GM12878 (cell line): ENCODE data around the gene SSBP3. TPM values are rescaled to one million over a fixed set of nuclear protein-coding genes. Genes with fewer than 3 reads are reported as not detected.

Experiments used
- ATAC-seq: fragments of 200-7000 bp; cut with Tn5 transposase; 3 replicates; pipeline ENCODE4 v1.9.1; 2020; ENCODE audit warnings: mild to moderate bottlenecking, moderate library complexity
- BruUV-seq: library from RNA; stranded (reverse); fragments of 400-500 nt; replicated peaks from 2 replicates; lab custom pipeline; 2021; lab: Mats Ljungman, UMichigan
- CTCF ChIA-PET: fragments of 300-600 bp; sonication (Branson Sonifier 250); formaldehyde crosslinking; extraction: SDS; loops from one replicate; lab custom pipeline; 2021; ENCODE audit warnings: inconsistent platforms; lab: Yijun Ruan, JAX
- POLR2A ChIA-PET: fragments of 350-600 bp; formaldehyde crosslinking; extraction: SDS; loops from one replicate; lab custom pipeline; 2021; ENCODE audit warnings: inconsistent platforms; lab: Charles Lee
- RAD21 ChIA-PET: fragments of 300-600 bp; sonication (Branson Sonifier 250); formaldehyde crosslinking; loops from one replicate; lab custom pipeline; 2023; ENCODE audit warnings: antibody characterized with exemption; ENCODE audit not compliant: unreplicated experiment; lab: Charles Lee
- SMC1A ChIA-PET: fragments of 300-600 bp; sonication (Branson Sonifier 250); formaldehyde crosslinking; loops from one replicate; lab custom pipeline; 2023; ENCODE audit not compliant: unreplicated experiment, uncharacterized antibody; lab: Charles Lee
- DNase-seq: peaks from one replicate; pipeline ENCODE4 v3.0.0-alpha.2; 2011; ENCODE audit warnings: low read depth, low spot score
- FAIRE-seq: peaks from 3 replicates; lab custom pipeline; 2011; peaks lifted over from hg19 to GRCh38; lab: Jason Lieb, UNC
- H2AFZ ChIP-seq: 2 replicates; pipeline ENCODE4 v1.6.0; 2011; ENCODE audit warnings: low read depth, low read length, control low read depth; ENCODE audit not compliant: control insufficient read depth
- H3K27ac ChIP-seq: 2 replicates; pipeline ENCODE4 v1.5.1; 2011; ENCODE audit warnings: control low read depth; ENCODE audit not compliant: control insufficient read depth, insufficient read depth
- H3K27me3 ChIP-seq, 2 experiments: replicated peaks in 1 of 2; 2 replicates each; pipeline versions ENCODE4 v1.6.0 to v1.6.1; 2011; ENCODE audit warnings: low read length in 1 of 2; ENCODE audit not compliant: control insufficient read depth in 2 of 2, insufficient read depth in 2 of 2
- H3K36me3 ChIP-seq, 2 experiments: 2 replicates each; pipeline ENCODE4 v1.5.1; 2011; ENCODE audit warnings: low read length in 1 of 2; ENCODE audit not compliant: control insufficient read depth in 2 of 2, insufficient read depth in 2 of 2
- H3K4me1 ChIP-seq: 2 replicates; pipeline ENCODE4 v1.6.1; 2011; ENCODE audit warnings: mild to moderate bottlenecking, low read length, moderate library complexity, mixed read lengths; ENCODE audit not compliant: control insufficient read depth, insufficient read depth
- H3K4me2 ChIP-seq: 2 replicates; pipeline ENCODE4 v1.6.0; 2011; ENCODE audit warnings: control low read depth; ENCODE audit not compliant: control insufficient read depth, insufficient read depth
- H3K4me3 ChIP-seq: fragments of 200-600 bp; sonication (generic); 2 replicates; pipeline ENCODE4 v1.5.1; 2016
- H3K79me2 ChIP-seq: 2 replicates; pipeline ENCODE4 v1.6.0; 2011; ENCODE audit warnings: low read length; ENCODE audit not compliant: control insufficient read depth, insufficient read depth
- H3K9ac ChIP-seq: 2 replicates; pipeline ENCODE4 v1.8.0; 2011; ENCODE audit warnings: low read length, control low read depth, mixed read lengths; ENCODE audit not compliant: control insufficient read depth, insufficient read depth
- H3K9me3 ChIP-seq: replicated peaks from 3 replicates; pipeline ENCODE4 v1.5.1; 2011; ENCODE audit warnings: mild to moderate bottlenecking, low read length; ENCODE audit not compliant: control insufficient read depth, insufficient read depth
- H4K20me1 ChIP-seq: 2 replicates; pipeline ENCODE4 v1.6.0; 2011; ENCODE audit not compliant: control insufficient read depth, insufficient read depth
- CHD1 ChIP-seq: IDR thresholded peaks from 2 replicates; pipeline ENCODE4 v1.6.1; 2012; ENCODE audit warnings: low read depth, low read length, improper control_type of control experiment
- CHD2 ChIP-seq: IDR thresholded peaks from 2 replicates; pipeline ENCODE4 v1.6.1; 2011; ENCODE audit warnings: low read depth, low read length, improper control_type of control experiment, borderline replicate concordance
- ELK1 ChIP-seq: IDR thresholded peaks from 2 replicates; pipeline ENCODE4 v1.6.1; 2012; ENCODE audit warnings: low read depth, low read length, improper control_type of control experiment
- MTA2 ChIP-seq: fragments of 450-650 bp; IDR thresholded peaks from 2 replicates; pipeline ENCODE4 v1.6.1; 2016; ENCODE audit warnings: low read depth, mild to moderate bottlenecking, moderate library complexity
- NFIC ChIP-seq: IDR thresholded peaks from 2 replicates; pipeline ENCODE4 v1.6.1; 2012; ENCODE audit warnings: low read depth, mild to moderate bottlenecking, inconsistent platforms, low read length, moderate library complexity
- NKRF ChIP-seq: fragments of 450-650 bp; conservative IDR thresholded peaks from 2 replicates; pipeline ENCODE4 v1.6.1; 2017; ENCODE audit warnings: mild to moderate bottlenecking, moderate library complexity
- PAX8 ChIP-seq: fragments of 450-650 bp; IDR thresholded peaks from 2 replicates; pipeline ENCODE4 v1.6.1; 2017; ENCODE audit warnings: mild to moderate bottlenecking, moderate library complexity
- PML ChIP-seq: IDR thresholded peaks from 2 replicates; pipeline ENCODE4 v1.6.1; 2012; ENCODE audit warnings: low read length, inconsistent platforms
- POLR2A ChIP-seq: IDR thresholded peaks from 2 replicates; pipeline ENCODE4 v1.6.1; 2011; ENCODE audit warnings: low read depth, mild to moderate bottlenecking, low read length
- SMAD5 ChIP-seq: IDR thresholded peaks from 2 replicates; pipeline ENCODE4 v1.6.1; 2016; ENCODE audit warnings: antibody characterized with exemption, low read depth
- SMARCA5 ChIP-seq: fragments of 450-650 bp; IDR thresholded peaks from 2 replicates; pipeline ENCODE4 v1.6.1; 2017; ENCODE audit warnings: mild to moderate bottlenecking
- TBL1XR1 ChIP-seq: IDR thresholded peaks from 2 replicates; pipeline ENCODE4 v1.6.1; 2012; ENCODE audit warnings: low read depth, low read length, improper control_type of control experiment
- WRNIP1 ChIP-seq: IDR thresholded peaks from 2 replicates; pipeline ENCODE4 v1.6.1; 2011; ENCODE audit warnings: low read depth, low read length, improper control_type of control experiment, borderline replicate concordance
- WGBS: methylation state at CpG from one replicate; pipeline ENCODE4 v1.1.6; 2016; ENCODE audit warnings: low lambda C conversion rate; ENCODE audit not compliant: insufficient replicate concordance, insufficient coverage; ENCODE audit errors: missing lambda C conversion rate; 5-methylcytosine and 5-hydroxymethylcytosine counted together
- in situ Hi-C: fragments of 300-500 bp; cut with MboI; formaldehyde crosslinking; loops from 9 replicates; pipeline ENCODE4 v1.14.3; 2018; ENCODE audit warnings: mixed read lengths
- intact Hi-C: fragments of 100-400 bp; cut with micrococcal nuclease; formaldehyde crosslinking; loops from one replicate; pipeline ENCODE4 v1.14.2; 2022; ENCODE audit not compliant: unreplicated experiment
- polyA plus RNA-seq, 11 experiments: library from polyadenylated mRNA; depleted of rRNA in 4 of 11; unstranded in 6 of 11; stranded (reverse) in 5 of 11; fragments of >200 nt; fragmentation: Nextera tagmentation in 4 of 11; fragmentation: Illumina TruSeq in 1 of 11; extraction: Ambion mirVana in 4 of 11; extraction: Trizol in 1 of 11; gene quantifications; 1 replicate in 1 of 11; 2 replicates in 10 of 11; pipeline versions ENCODE4 v1.2.1 to v1.2.3, GENCODE V29; 2011 to 2016; ENCODE audit warnings: inconsistent platforms in 2 of 11, missing spikeins in 2 of 11, low read depth in 1 of 11
- total RNA-seq, 4 experiments: library from RNA; depleted of rRNA in 3 of 4; stranded (reverse); fragments of >200 nt in 3 of 4; fragmentation: Illumina TruSeq in 1 of 4; extraction: Trizol in 1 of 4; gene quantifications; 2 replicates each; pipeline versions ENCODE4 v1.2.1 to v1.2.3, GENCODE V29; 2013 to 2021

SSBP3 gene
- total and polyA plus RNA-seq, 10 of the 15 experiments (the other 5 are each of a cell fraction or from before 2014, with no cell fraction given): 4.1 to 51.7 (median 17.1) TPM

- SMC1A ChIA-PET: no interaction called here
- no TSS peak for BruUV-seq
- Histone ChIP-seq H3K9ac (no peak overlapping the region), H3K27ac (no peak overlapping the region), H3K79me2 (no peaks in the 10 kb centered on the region)
- RAD21 ChIA-PET: interaction anchor here (0.5 kb wide), 1 partner anchor 266 kb away, joined by 3 read pairs; no protein-coding TSS in a partner anchor
- POLR2A ChIA-PET: interaction anchor here (0.6 kb wide), 1 partner anchor 198 kb away, joined by 3 read pairs; no protein-coding TSS in a partner anchor
- intact Hi-C loops: no loop called here
- CTCF ChIA-PET: no interaction called here
- TF ChIP-seq ELK1 (no peak), POLR2A (0 out of 2 replicates have a peak, but pooled peaks have one; percentile 33), CHD1 (no peak)
- TF ChIP-seq, all 136 proteins: peak for 1
- Histone ChIP-seq H3K27me3 (no peaks in the 10 kb centered on the region), H3K4me1 (no peaks in the 10 kb centered on the region), H3K9me3 (no peaks in the 10 kb centered on the region), H3K4me2 (no peak overlapping the region), H3K36me3 (peaks cover 19 to 23% of the 10 kb centered on the region in 2 experiments), H2AFZ (no peak overlapping the region), H4K20me1 (no peaks in the 10 kb centered on the region), H3K4me3 (no peak overlapping the region)
- DNase-seq (no peak), ATAC-seq (no peak), FAIRE-seq (no peak)
- 81% methylated on average over 17 of the region's 18 CpGs for WGBS
- in situ Hi-C loops: no loop called here
Measured at GRCh38 chr1:54220004-54220811, 186.0 kb downstream of the SSBP3 start.

- Histone ChIP-seq H3K4me1 (no peaks in the 10 kb centered on the region), H3K36me3 (peaks cover 22 to 23% of the 10 kb centered on the region in 2 experiments), H3K4me3 (no peak overlapping the region), H3K9me3 (no peaks in the 10 kb centered on the region), H3K27me3 (no peaks in the 10 kb centered on the region), H3K27ac (no peak overlapping the region), H3K4me2 (no peak overlapping the region), H4K20me1 (no peaks in the 10 kb centered on the region), H3K9ac (no peak overlapping the region), H2AFZ (no peak overlapping the region), H3K79me2 (no peaks in the 10 kb centered on the region)
- 95% methylated on average over 3 of the region's 3 CpGs for WGBS
- BruUV-seq: no TSS peak
- intact Hi-C loops (no loop called here), in situ Hi-C loops (no loop called here)
- ATAC-seq (no peak), FAIRE-seq (no peak), DNase-seq (no peak)
- ChIA-PET RAD21 (no interaction called here), CTCF (no interaction called here), POLR2A (interaction anchor here (0.6 kb wide), 1 partner anchor 199 kb away, joined by 3 read pairs; no protein-coding TSS in a partner anchor), SMC1A (no interaction called here)
- no peak for TF ChIP-seq MTA2
- no peak for TF ChIP-seq TBL1XR1
- TF ChIP-seq WRNIP1: no peak
- no peak for TF ChIP-seq PAX8
- TF ChIP-seq SMARCA5: no peak
- TF ChIP-seq CHD2: no peak
- no peak for TF ChIP-seq SMAD5
- no peak for TF ChIP-seq NKRF
- TF ChIP-seq NFIC: no peak
- no peak for TF ChIP-seq PML
Measured at GRCh38 chr1:54219688-54220003, 186.5 kb downstream of the SSBP3 start.
